Uterus (tissue), 2 donors: ENCODE results near the gene OR51M1.

Experiments
- CTCF ChIP-seq, 4 experiments: fragments of 200-600 bp in 2 of 4; fragments of 450-650 bp in 2 of 4; sonication (generic) in 2 of 4; IDR thresholded peaks; one replicate each; pipeline ENCODE4 v1.5.1; 2016 to 2019; ENCODE audit warnings: antibody characterized with exemption in 4 of 4, mild to moderate bottlenecking in 2 of 4, moderate library complexity in 1 of 4
- POLR2A ChIP-seq, 2 donors: fragments of 450-650 bp; IDR thresholded peaks; one replicate each; pipeline ENCODE4 v1.6.1; 2016; ENCODE audit warnings: antibody characterized with exemption in 2 of 2, mild to moderate bottlenecking in 1 of 2, moderate library complexity in 1 of 2

DNA sequence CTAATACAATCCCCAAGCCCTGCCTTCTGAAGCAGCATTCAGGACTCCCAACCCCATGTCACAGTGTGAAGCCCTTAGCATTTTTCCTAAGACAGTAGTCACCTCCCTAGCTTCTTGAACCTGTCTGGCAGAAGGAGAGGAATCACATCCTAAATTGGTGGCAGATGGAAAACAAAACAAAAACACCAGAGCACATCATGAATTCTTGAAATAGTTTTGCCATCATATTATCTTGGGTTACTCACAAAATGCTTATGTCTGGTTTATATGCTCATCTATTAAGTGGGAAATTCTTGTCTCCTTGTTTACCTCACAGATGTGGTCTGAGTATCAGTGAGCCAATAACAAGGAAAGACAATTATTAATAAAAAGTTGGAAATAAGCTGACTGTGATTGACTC, 15.3 kb downstream of the OR51M1 start:
- TF ChIP-seq CTCF (IDR thresholded peaks at IDR 0.05) (no peak), POLR2A (IDR thresholded peaks at IDR 0.05) (no peak)
